Natural killer cell (primary cell): Measurements from ENCODE around the gene FZD1. TPM values are rescaled to one million over a fixed set of nuclear protein-coding genes. Genes with fewer than 3 reads are reported as not detected.

Experiments
- ATAC-seq, 3 donors: fragments of 150-1000 bp in 2 of 3; fragments of 200-7000 bp in 1 of 3; cut with Tn5 transposase; 1 replicate in 1 of 3; 2 replicates in 2 of 3; pipeline ENCODE4 v1.10.0; 2021; ENCODE audit warnings: mild to moderate bottlenecking in 2 of 3, moderate library complexity in 2 of 3
- DNase-seq, 2 donors: peaks; one replicate each; pipeline versions ENCODE4 v3.0.0 to v3.0.0-alpha.2; 2013 to 2021; ENCODE audit warnings: mixed read lengths in 1 of 2
- H3K27ac ChIP-seq: one replicate; pipeline ENCODE4 v1.5.1; 2013; ENCODE audit warnings: mild to moderate bottlenecking, low read length
- H3K27me3 ChIP-seq: one replicate; pipeline ENCODE4 v1.6.1; 2013; ENCODE audit warnings: low read length; ENCODE audit not compliant: control insufficient read depth, insufficient read depth
- H3K36me3 ChIP-seq: one replicate; pipeline ENCODE4 v1.6.1; 2013; ENCODE audit warnings: low read length; ENCODE audit not compliant: control insufficient read depth, insufficient read depth
- H3K4me1 ChIP-seq: one replicate; pipeline ENCODE4 v1.6.1; 2013; ENCODE audit warnings: low read length; ENCODE audit not compliant: control insufficient read depth, insufficient read depth
- H3K4me3 ChIP-seq: one replicate; pipeline ENCODE4 v1.5.1; 2013; ENCODE audit warnings: low read length
- H3K9me3 ChIP-seq: one replicate; pipeline ENCODE4 v1.6.1; 2013; ENCODE audit warnings: low read length; ENCODE audit not compliant: control insufficient read depth, insufficient read depth
- H3K27ac Mint-ChIP-seq, 2 donors: one replicate each; pipeline ENCODE4 v1.8.0; 2022; ENCODE audit warnings: mild to moderate bottlenecking in 2 of 2, mixed read lengths in 2 of 2, moderate library complexity in 1 of 2
- H3K27me3 Mint-ChIP-seq, 2 donors: one replicate each; pipeline ENCODE4 v1.8.0; 2022; ENCODE audit warnings: low read depth in 2 of 2, mixed read lengths in 2 of 2
- H3K36me3 Mint-ChIP-seq: one replicate; pipeline ENCODE4 v1.8.0; 2022; ENCODE audit warnings: mixed read lengths
- H3K4me1 Mint-ChIP-seq, 2 donors: one replicate each; pipeline ENCODE4 v1.8.0; 2022; ENCODE audit warnings: mixed read lengths in 2 of 2
- H3K4me3 Mint-ChIP-seq: one replicate; pipeline ENCODE4 v1.8.0; 2022; ENCODE audit warnings: mild to moderate bottlenecking, moderate library complexity, mixed read lengths
- H3K9me3 Mint-ChIP-seq, 2 donors: one replicate each; pipeline ENCODE4 v1.8.0; 2022; ENCODE audit warnings: mixed read lengths in 2 of 2
- WGBS: methylation state at CpG from one replicate; pipeline ENCODE4 v1.1.7; 2013; ENCODE audit warnings: missing lambda C conversion rate; ENCODE audit not compliant: insufficient coverage; 5-methylcytosine and 5-hydroxymethylcytosine counted together
- intact Hi-C: fragments of 100-400 bp; cut with micrococcal nuclease; formaldehyde crosslinking; loops from one replicate; pipeline ENCODE4 v1.14.2; 2022
- total RNA-seq, 4 donors: library from RNA; stranded (reverse); fragments of 120-200 nt in 1 of 4; gene quantifications; one replicate each; pipeline versions ENCODE4 v1.2.3 to v1.2.4, GENCODE V29; 2013 to 2022
- TF ChIP-seq, protein P1 (sequence below): fragments of 200-600 bp; IDR thresholded peaks from one replicate; pipeline ENCODE4 v1.8.0; 2022; ENCODE audit warnings: antibody characterized with exemption

FZD1 gene
- total RNA-seq, 3 donors from 2014 or later (not counting 1 experiment from before 2014, with no cell fraction given) = 0.14 to 0.80 (median 0.65) TPM

DNA sequence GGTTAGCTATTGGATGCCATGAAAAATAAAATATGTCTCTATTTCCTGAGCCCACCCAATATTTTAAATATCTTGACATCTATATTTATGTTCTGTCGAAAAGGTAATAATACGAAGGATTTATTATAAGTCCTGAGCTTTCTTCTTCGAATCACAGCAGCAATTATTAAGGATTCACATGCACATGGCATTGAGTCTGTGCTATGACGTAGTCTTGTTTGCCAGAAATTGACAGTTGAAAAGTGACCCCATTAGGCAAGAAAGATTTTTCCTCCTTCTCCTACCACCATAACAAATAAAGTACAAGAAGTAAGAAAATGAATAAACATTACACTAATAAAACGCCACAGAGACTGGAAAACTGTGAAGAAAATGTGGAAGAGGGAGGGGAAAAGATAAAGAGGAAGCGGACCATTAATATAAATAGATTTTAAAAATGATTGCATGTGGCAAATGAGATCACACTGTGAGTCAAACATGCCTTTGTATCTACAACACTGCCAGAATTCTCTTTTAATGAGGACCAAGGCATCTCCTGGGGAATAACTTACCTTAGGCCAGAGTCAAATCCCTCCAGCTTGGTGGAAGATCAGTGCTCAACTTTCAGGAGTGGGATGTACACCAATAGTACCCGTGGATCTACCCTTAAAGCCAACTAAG is 21.6 kb downstream of the FZD1 start:
- H3K27me3 ChIP-seq = no peaks in the 10 kb centered on the region
- ATAC-seq (no peak), DNase-seq (no peak)
- TF ChIP-seq, protein P1, sequence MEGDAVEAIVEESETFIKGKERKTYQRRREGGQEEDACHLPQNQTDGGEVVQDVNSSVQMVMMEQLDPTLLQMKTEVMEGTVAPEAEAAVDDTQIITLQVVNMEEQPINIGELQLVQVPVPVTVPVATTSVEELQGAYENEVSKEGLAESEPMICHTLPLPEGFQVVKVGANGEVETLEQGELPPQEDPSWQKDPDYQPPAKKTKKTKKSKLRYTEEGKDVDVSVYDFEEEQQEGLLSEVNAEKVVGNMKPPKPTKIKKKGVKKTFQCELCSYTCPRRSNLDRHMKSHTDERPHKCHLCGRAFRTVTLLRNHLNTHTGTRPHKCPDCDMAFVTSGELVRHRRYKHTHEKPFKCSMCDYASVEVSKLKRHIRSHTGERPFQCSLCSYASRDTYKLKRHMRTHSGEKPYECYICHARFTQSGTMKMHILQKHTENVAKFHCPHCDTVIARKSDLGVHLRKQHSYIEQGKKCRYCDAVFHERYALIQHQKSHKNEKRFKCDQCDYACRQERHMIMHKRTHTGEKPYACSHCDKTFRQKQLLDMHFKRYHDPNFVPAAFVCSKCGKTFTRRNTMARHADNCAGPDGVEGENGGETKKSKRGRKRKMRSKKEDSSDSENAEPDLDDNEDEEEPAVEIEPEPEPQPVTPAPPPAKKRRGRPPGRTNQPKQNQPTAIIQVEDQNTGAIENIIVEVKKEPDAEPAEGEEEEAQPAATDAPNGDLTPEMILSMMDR = no peak
- no peaks in the 10 kb centered on the region for H3K4me1 Mint-ChIP-seq
- no peaks in the 10 kb centered on the region for H3K9me3 Mint-ChIP-seq
- no peaks in the 10 kb centered on the region for H3K27me3 Mint-ChIP-seq
- 89% methylated on average over 6 of the region's 7 CpGs for WGBS
- H3K4me3 ChIP-seq = no peak overlapping the region
- H3K27ac Mint-ChIP-seq = no peak overlapping the region
- H3K4me3 Mint-ChIP-seq = no peak overlapping the region
- H3K36me3 ChIP-seq = no peaks in the 10 kb centered on the region
- no peaks in the 10 kb centered on the region for H3K36me3 Mint-ChIP-seq
- intact Hi-C loops = no loop called here
- no peaks in the 10 kb centered on the region for H3K4me1 ChIP-seq
- no peaks in the 10 kb centered on the region for H3K9me3 ChIP-seq
- no peak overlapping the region for H3K27ac ChIP-seq

DNA sequence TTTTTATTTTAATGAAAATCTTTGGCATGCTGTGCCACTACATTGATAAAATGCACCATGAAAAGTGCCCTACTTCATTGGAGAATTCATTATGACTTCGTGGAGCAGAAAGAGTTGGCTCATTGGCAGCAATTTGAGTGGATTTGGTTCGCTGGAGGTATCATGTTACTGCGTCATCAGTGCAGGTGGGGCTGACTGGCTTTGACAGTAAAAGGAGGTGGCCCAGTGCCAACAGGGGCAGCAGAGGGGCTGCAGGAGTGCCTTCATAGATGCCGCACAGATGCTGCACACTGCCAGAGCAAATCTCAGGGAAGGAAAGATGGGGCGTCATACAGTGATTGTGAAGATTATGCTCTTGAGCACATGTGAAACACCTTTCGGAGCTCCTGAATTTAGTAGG is 22.2 kb downstream of the FZD1 start:
- no peak for DNase-seq
- Histone ChIP-seq H3K27ac (no peak overlapping the region), H3K27me3 (no peaks in the 10 kb centered on the region), H3K9me3 (no peaks in the 10 kb centered on the region), H3K36me3 (no peaks in the 10 kb centered on the region), H3K4me1 (no peaks in the 10 kb centered on the region), H3K4me3 (no peak overlapping the region)
- 88% methylated on average over 6 of the region's 6 CpGs for WGBS
- no peak overlapping the region for H3K4me3 Mint-ChIP-seq
- no peaks in the 10 kb centered on the region for H3K9me3 Mint-ChIP-seq
- no peaks in the 10 kb centered on the region for H3K4me1 Mint-ChIP-seq
- no peak overlapping the region for H3K27ac Mint-ChIP-seq
- no peaks in the 10 kb centered on the region for H3K36me3 Mint-ChIP-seq
- intact Hi-C loops = no loop called here
- ATAC-seq = no peak
- H3K27me3 Mint-ChIP-seq = no peaks in the 10 kb centered on the region
- TF ChIP-seq, protein P1 = no peak

DNA sequence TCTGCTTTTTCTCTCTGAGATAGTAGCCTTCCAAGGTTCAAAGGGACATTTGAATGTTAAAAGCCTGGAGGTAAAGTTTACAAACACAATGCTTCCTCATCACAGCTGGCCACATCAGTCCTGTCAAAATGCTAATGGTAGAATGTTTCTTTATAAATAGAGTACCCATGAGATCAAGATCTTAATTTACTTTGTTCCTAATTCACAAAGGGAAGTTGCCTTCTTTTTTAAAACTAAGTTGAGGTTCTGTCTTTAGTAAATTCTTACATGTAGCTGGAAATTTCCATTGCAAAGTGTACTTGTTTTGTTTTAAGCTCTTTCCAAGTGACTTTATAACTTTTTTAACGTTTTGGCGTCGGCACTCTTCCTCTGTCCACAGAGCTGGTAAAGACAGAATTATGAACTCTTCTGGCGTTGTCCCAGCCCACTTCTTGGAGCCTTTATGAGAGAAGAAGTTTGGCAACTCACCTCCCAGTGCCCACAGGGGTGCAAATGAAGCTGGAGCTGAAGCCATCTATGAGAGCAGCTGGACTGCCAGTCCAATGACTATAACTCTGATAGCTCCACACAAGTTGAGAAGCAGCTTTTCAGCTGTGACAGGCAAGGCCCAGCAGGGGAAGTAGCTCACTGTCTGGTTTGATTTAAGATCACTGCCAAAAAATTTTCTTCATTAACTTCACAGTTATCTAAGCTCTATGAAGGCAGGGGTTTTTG is 23.3 kb downstream of the FZD1 start:
- Mint-ChIP-seq H3K9me3 (no peaks in the 10 kb centered on the region), H3K4me1 (no peaks in the 10 kb centered on the region), H3K36me3 (no peaks in the 10 kb centered on the region), H3K27ac (no peak overlapping the region), H3K4me3 (no peak overlapping the region), H3K27me3 (no peaks in the 10 kb centered on the region)
- H3K27ac ChIP-seq = no peak overlapping the region
- no peak overlapping the region for H3K4me3 ChIP-seq
- no peak for ATAC-seq
- DNase-seq = no peak
- H3K27me3 ChIP-seq = no peaks in the 10 kb centered on the region
- 37% methylated on average over 4 of the region's 4 CpGs for WGBS
- no peaks in the 10 kb centered on the region for H3K4me1 ChIP-seq
- TF ChIP-seq, protein P1 = no peak
- intact Hi-C loops = no loop called here
- no peaks in the 10 kb centered on the region for H3K36me3 ChIP-seq
- no peaks in the 10 kb centered on the region for H3K9me3 ChIP-seq
